Body of pancreas (tissue), 4 donors: ENCODE data around the gene BORCS6. TPM values are rescaled to one million over a fixed set of nuclear protein-coding genes. Genes with fewer than 3 reads are reported as not detected.
"Not testable (repeated sequence)": the region's sequence is repeated elsewhere in the genome, so short reads cannot be mapped to it uniquely, and the experiment has no call there.

ENCODE experiments used
- ATAC-seq: fragments of 150-250 bp; one replicate; pipeline ENCODE4 v1.9.1; 2016
- DNase-seq, 4 donors: peaks; one replicate each; pipeline ENCODE4 v3.0.0-alpha.2; 2019
- H3K27ac ChIP-seq, 4 donors: fragments of 200-600 bp; sonication (generic); 1 replicate in 3 of 4; 2 replicates in 1 of 4; pipeline versions ENCODE4 v1.5.1 to v1.6.1; 2016 to 2019; ENCODE audit warnings: mild to moderate bottlenecking in 1 of 4, mixed read lengths in 1 of 4, moderate library complexity in 1 of 4
- H3K27me3 ChIP-seq, 2 donors: fragments of 200-600 bp; sonication (generic); one replicate each; pipeline ENCODE4 v1.6.0; 2016; ENCODE audit warnings: mild to moderate bottlenecking in 1 of 2
- H3K36me3 ChIP-seq, 2 donors: fragments of 200-600 bp; sonication (generic); replicated peaks in 1 of 2; 2 replicates each; pipeline ENCODE4 v1.5.1; 2016; ENCODE audit warnings: low read depth in 2 of 2; ENCODE audit not compliant: insufficient read depth in 1 of 2
- H3K4me1 ChIP-seq: fragments of 200-600 bp; sonication (generic); one replicate; pipeline ENCODE4 v1.6.0; 2016
- H3K4me3 ChIP-seq, 2 donors: fragments of 200-600 bp; sonication (generic); 1 replicate in 1 of 2; 2 replicates in 1 of 2; pipeline ENCODE4 v1.5.1; 2016 to 2019
- H3K9me3 ChIP-seq, 3 donors: fragments of 200-600 bp; sonication (generic); 1 replicate in 2 of 3; 2 replicates in 1 of 3; pipeline ENCODE4 v1.5.1; 2016
- CTCF ChIP-seq, 7 experiments: fragments of 450-650 bp in 4 of 7; fragments of 200-600 bp in 3 of 7; sonication (generic) in 3 of 7; IDR thresholded peaks; one replicate each; pipeline ENCODE4 v1.5.1; 2016 to 2019; ENCODE audit warnings: antibody characterized with exemption in 7 of 7
- POLR2A ChIP-seq, 3 donors: fragments of 450-650 bp; IDR thresholded peaks; one replicate each; pipeline ENCODE4 v1.6.1; 2016; ENCODE audit warnings: antibody characterized with exemption in 3 of 3, mild to moderate bottlenecking in 2 of 3
- WGBS, 2 donors: methylation state at CpG; one replicate each; pipeline ENCODE4 v1.1.5; 2017; 5-methylcytosine and 5-hydroxymethylcytosine counted together
- intact Hi-C: fragments of 100-400 bp; cut with DNase I; formaldehyde crosslinking; loops from one replicate; pipeline ENCODE4 v1.15.1; 2023
- total RNA-seq, 2 donors: library from RNA; depleted of rRNA; stranded (reverse); fragments of >200 nt; gene quantifications; one replicate each; pipeline ENCODE4 v1.1.0, GENCODE V29; 2016

Gene BORCS6
- total RNA-seq, 2 donors from 2014 or later = 11.9 to 16.2 TPM

- 18 to 19% methylated on average over 11 of the region's 11 CpGs for WGBS, 2 donors
- DNase-seq = peak in 1 of 4 donors; percentile 21
Measured at GRCh38 chr17:8175795-8176196, 14.2 kb downstream of the BORCS6 start.

GRCh38 chr17:8173871-8174322 lies 16.1 kb downstream of the BORCS6 start:
- DNase-seq (no peak), ATAC-seq (no peak)
- peaks cover 40% of the 10 kb centered on the region for H3K4me1 ChIP-seq
- intact Hi-C loops = no loop called here
- H3K9me3 ChIP-seq = no peaks in the 10 kb centered on the region
- TF ChIP-seq POLR2A (IDR thresholded peaks at IDR 0.05) (no peak), CTCF (IDR thresholded peaks at IDR 0.05) (no peak)
- no peaks in the 10 kb centered on the region for H3K36me3 ChIP-seq
- 0 to 1% methylated on average over 13 to 14 of the region's 14 CpGs for WGBS, 2 donors
- peak overlapping the region; percentile 85 to 99 (median 94) for H3K27ac ChIP-seq
- no peaks in the 10 kb centered on the region for H3K27me3 ChIP-seq
- H3K4me3 ChIP-seq = peak overlapping the region; percentile 8 to 10

More at GRCh38 chr17:8175795-8176196, 14.2 kb downstream of the BORCS6 start:
- no peaks in the 10 kb centered on the region for H3K36me3 ChIP-seq
- TF ChIP-seq POLR2A (IDR thresholded peaks at IDR 0.05) (no peak), CTCF (IDR thresholded peaks at IDR 0.05) (no peak)
- ATAC-seq = peak; percentile 1
- H3K27me3 ChIP-seq = no peaks in the 10 kb centered on the region
- no peaks in the 10 kb centered on the region for H3K9me3 ChIP-seq
- H3K4me3 ChIP-seq = peak overlapping the region in 1 of 2 donors; percentile 16
- peak overlapping the region; percentile 56 to 79 (median 78) for H3K27ac ChIP-seq
- H3K4me1 ChIP-seq = peaks cover 40% of the 10 kb centered on the region
- intact Hi-C loops = loop anchor here (5.0 kb wide), 1 partner anchor 48 kb away; no protein-coding TSS in a partner anchor

GRCh38 chr17:8173056-8173870 lies 16.7 kb downstream of the BORCS6 start:
- 0 to 1% methylated on average over 23 of the region's 23 CpGs for WGBS, 2 donors
- Histone ChIP-seq H3K4me3 (peak overlapping the region in 1 of 2 donors; percentile 8), H3K9me3 (no peaks in the 10 kb centered on the region), H3K36me3 (no peaks in the 10 kb centered on the region), H3K27ac (peak overlapping the region; percentile 85 to 99 (median 94)), H3K27me3 (no peaks in the 10 kb centered on the region), H3K4me1 (peaks cover 40% of the 10 kb centered on the region)
- ATAC-seq (peak; percentile 88), DNase-seq (peak; percentile 83 to 94 (median 88))
- intact Hi-C loops = no loop called here
- TF ChIP-seq POLR2A (IDR thresholded peaks at IDR 0.05) (peak; percentile 99 to 100 (median 100)), CTCF (IDR thresholded peaks at IDR 0.05) (peak in 2 of 7 experiments; percentile 12 to 15)

- H3K27ac ChIP-seq, H3K27me3 ChIP-seq, ATAC-seq, DNase-seq, H3K9me3 ChIP-seq, H3K36me3 ChIP-seq, intact Hi-C loops, H3K4me3 ChIP-seq: not testable (repeated sequence)
- H3K4me1 ChIP-seq = peaks cover 22% of the 10 kb centered on the region
- 91 to 92% methylated on average over 14 to 19 of the region's 19 CpGs for WGBS, 2 donors
Measured at GRCh38 chr17:8170186-8170585, 19.8 kb downstream of the BORCS6 start.

- no peaks in the 10 kb centered on the region for H3K27me3 ChIP-seq
- 65 to 72% methylated on average over 3 of the region's 3 CpGs for WGBS, 2 donors
- H3K4me1 ChIP-seq = peaks cover 19% of the 10 kb centered on the region
- no peak for DNase-seq
- no peak overlapping the region for H3K27ac ChIP-seq
- no peaks in the 10 kb centered on the region for H3K36me3 ChIP-seq
- ATAC-seq = no peak
- H3K4me3 ChIP-seq = no peak overlapping the region
- H3K9me3 ChIP-seq = no peaks in the 10 kb centered on the region
- intact Hi-C loops = no loop called here
- TF ChIP-seq POLR2A (IDR thresholded peaks at IDR 0.05) (no peak), CTCF (IDR thresholded peaks at IDR 0.05) (no peak)
Measured at GRCh38 chr17:8167526-8167925, 22.5 kb downstream of the BORCS6 start.
